ENCODE results near the gene AP5Z1. TPM values are rescaled to one million over a fixed set of nuclear protein-coding genes. Genes with fewer than 3 reads are reported as not detected.

AP5Z1 gene
- total RNA-seq, 1 experiment from 2014 or later, result 35.6 TPM

GRCh38 chr7:4727914-4728705 lies 47.3 kb upstream of the AP5Z1 start:
- Histone ChIP-seq H3K27me3 (replicated peaks; ENCODE audit: insufficient read depth, low read depth, low read length, poor library complexity) (no peaks in the 10 kb centered on the region), H3K4me3 (ENCODE audit: low read depth, low read length, poor library complexity, severe bottlenecking) (no peak overlapping the region), H3K36me3 (ENCODE audit: insufficient read depth, low read length, poor library complexity, severe bottlenecking) (no peaks in the 10 kb centered on the region), H3K27ac (ENCODE audit: low read depth, low read length, poor library complexity, severe bottlenecking) (no peak overlapping the region), H3K9me3 (ENCODE audit: low read depth, low read length, poor library complexity, severe bottlenecking) (no peaks in the 10 kb centered on the region), H3K4me1 (ENCODE audit: insufficient read depth, low read length, poor library complexity, severe bottlenecking) (peaks cover 15% of the 10 kb centered on the region)
- ChIA-PET POLR2A (ENCODE audit: low non-redundant PET) (no interaction called here), CTCF (no interaction called here)
- BruUV-seq (replicated peaks), result no TSS peak
- no peak for DNase-seq (ENCODE audit: low spot score)
- intact Hi-C loops (cut with micrococcal nuclease; ENCODE audit: unreplicated experiment), result no loop called here
- TF ChIP-seq EZH2 (IDR thresholded peaks at IDR 0.05; ENCODE audit: borderline replicate concordance, low read depth, low read length, poor library complexity, severe bottlenecking) (no peak), CTCF (conservative IDR thresholded peaks at IDR 0.05; ENCODE audit: low read depth, low read length) (no peak)

DNA sequence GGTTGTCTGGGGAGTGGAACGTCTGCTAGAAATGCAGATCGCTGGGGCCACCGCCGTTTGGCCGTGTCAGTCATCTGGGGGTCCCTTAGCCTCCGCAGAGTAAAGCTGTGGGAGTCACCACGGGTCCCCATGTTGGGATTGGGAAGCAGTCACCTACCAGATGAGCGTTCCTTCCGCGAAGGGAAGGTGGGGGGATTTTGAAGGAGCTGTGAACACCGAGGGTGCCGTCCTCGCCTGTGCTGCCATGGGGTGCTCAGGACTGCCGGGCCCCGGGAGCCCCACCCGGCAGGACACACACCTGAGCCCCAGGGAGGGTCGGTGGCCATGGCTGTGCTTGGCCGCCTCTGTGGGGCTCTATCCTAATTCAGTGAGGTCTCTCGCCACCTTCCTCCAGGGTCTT lies 46.2 kb upstream of the AP5Z1 start:
- Histone ChIP-seq H3K36me3 (ENCODE audit: insufficient read depth, low read length, poor library complexity, severe bottlenecking) (no peaks in the 10 kb centered on the region), H3K27ac (ENCODE audit: low read depth, low read length, poor library complexity, severe bottlenecking) (no peak overlapping the region), H3K4me1 (ENCODE audit: insufficient read depth, low read length, poor library complexity, severe bottlenecking) (peaks cover 15% of the 10 kb centered on the region), H3K27me3 (replicated peaks; ENCODE audit: insufficient read depth, low read depth, low read length, poor library complexity) (no peaks in the 10 kb centered on the region), H3K4me3 (ENCODE audit: low read depth, low read length, poor library complexity, severe bottlenecking) (no peak overlapping the region), H3K9me3 (ENCODE audit: low read depth, low read length, poor library complexity, severe bottlenecking) (no peaks in the 10 kb centered on the region)
- ChIA-PET POLR2A (ENCODE audit: low non-redundant PET) (no interaction called here), CTCF (no interaction called here)
- TF ChIP-seq EZH2 (IDR thresholded peaks at IDR 0.05; ENCODE audit: borderline replicate concordance, low read depth, low read length, poor library complexity, severe bottlenecking), result no peak
- no peak for TF ChIP-seq CTCF (conservative IDR thresholded peaks at IDR 0.05; ENCODE audit: low read depth, low read length)
- no TSS peak for BruUV-seq (replicated peaks)
- intact Hi-C loops (cut with micrococcal nuclease; ENCODE audit: unreplicated experiment), result no loop called here
- DNase-seq (ENCODE audit: low spot score), result no peak

- intact Hi-C loops (cut with micrococcal nuclease; ENCODE audit: unreplicated experiment), result no loop called here
- DNase-seq (ENCODE audit: low spot score), result no peak
- CTCF ChIA-PET, result no interaction called here
- H3K9me3 ChIP-seq (ENCODE audit: low read depth, low read length, poor library complexity, severe bottlenecking), result no peaks in the 10 kb centered on the region
- H3K4me3 ChIP-seq (ENCODE audit: low read depth, low read length, poor library complexity, severe bottlenecking), result no peak overlapping the region
- no peaks in the 10 kb centered on the region for H3K27me3 ChIP-seq (replicated peaks; ENCODE audit: insufficient read depth, low read depth, low read length, poor library complexity)
- POLR2A ChIA-PET (ENCODE audit: low non-redundant PET), result no interaction called here
- H3K36me3 ChIP-seq (ENCODE audit: insufficient read depth, low read length, poor library complexity, severe bottlenecking), result no peaks in the 10 kb centered on the region
- no TSS peak for BruUV-seq (replicated peaks)
- H3K4me1 ChIP-seq (ENCODE audit: insufficient read depth, low read length, poor library complexity, severe bottlenecking), result peaks cover 5% of the 10 kb centered on the region
- no peak overlapping the region for H3K27ac ChIP-seq (ENCODE audit: low read depth, low read length, poor library complexity, severe bottlenecking)
- TF ChIP-seq CTCF (conservative IDR thresholded peaks at IDR 0.05; ENCODE audit: low read depth, low read length), result no peak
- TF ChIP-seq EZH2 (IDR thresholded peaks at IDR 0.05; ENCODE audit: borderline replicate concordance, low read depth, low read length, poor library complexity, severe bottlenecking), result no peak
Measured at GRCh38 chr7:4730276-4730675, 45.1 kb upstream of the AP5Z1 start.
